GM10847 (cell line): ENCODE results near the gene ERICH2.

Experiments used
- POLR2A ChIP-seq: IDR thresholded peaks from 2 replicates; pipeline ENCODE4 v1.6.1; 2011; ENCODE audit not compliant: insufficient read length; ENCODE audit errors: extremely low read depth

The ERICH2 gene

DNA sequence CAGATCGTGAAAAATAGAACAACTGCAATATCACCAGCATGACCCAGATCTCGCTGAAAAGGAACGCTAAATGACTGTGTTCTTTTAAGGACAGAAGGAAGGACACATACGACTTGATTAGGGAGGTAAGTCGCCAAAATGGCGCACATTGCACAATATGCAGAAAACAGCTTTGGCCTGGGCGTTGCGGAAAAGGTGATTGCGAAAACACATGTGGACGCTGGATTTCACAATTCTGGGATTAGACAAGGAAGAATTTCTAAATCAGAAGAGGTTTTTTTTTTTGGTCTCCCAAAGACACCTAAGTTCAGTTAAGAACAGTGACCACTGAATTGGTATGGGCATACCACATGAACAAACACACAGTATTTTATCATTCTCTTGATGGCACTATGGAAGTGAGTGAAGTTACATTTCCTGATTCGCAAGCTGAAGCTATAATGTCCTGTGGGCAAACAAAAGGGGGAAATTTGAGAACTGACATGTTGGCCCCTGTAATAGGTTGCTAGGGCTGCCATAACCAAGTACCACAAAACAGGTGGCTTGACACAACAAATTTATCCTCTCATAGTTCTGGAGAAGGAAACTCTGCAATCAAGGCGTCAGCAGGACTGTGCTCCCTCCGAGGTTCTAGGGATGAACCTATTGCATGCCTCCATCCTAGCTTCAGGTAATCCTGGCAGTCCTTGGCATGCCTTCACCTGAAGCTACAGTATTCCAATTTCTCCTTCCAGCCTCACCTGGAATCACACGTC lies 25.8 kb upstream of the ERICH2 start:
- TF ChIP-seq POLR2A, result no peak

DNA sequence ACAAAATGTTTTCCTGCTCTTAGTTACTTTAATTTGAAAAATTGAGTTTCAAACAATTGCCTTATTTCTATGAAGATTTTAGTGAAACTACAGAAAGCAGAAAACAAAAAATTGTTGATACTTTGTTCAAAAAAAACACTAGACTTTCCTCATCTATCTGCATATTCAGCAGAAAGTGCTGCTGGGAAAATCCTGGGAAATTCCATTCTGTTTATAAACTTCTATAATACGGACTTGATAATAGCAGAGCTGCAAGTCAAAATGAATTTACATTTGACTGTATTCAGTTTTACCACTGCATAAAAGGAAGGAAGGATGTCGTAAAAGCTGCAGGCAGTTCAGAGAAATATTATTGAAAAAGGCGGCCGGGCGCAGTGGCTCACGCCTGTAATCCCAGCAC lies 24.9 kb upstream of the ERICH2 start:
- TF ChIP-seq POLR2A, result no peak

DNA sequence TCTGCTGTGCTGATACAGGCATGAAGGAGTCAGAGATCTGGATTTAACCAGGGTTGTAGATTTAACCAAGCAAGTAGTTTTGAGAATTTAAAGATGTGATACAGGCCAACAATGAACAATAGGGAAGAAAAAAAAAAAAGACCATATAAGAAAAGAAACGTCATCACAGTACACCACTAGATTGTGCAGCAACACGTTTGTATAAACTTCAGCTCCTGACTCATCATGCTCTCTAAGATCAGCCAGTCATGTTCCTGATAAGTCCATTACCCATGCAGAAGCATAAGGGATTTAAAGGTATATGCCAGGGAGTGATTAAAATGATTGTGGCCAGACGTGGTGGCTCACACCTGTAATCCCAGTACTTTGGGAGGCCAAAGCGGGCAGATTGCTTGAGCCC lies 22.3 kb upstream of the ERICH2 start:
- no peak for TF ChIP-seq POLR2A

DNA sequence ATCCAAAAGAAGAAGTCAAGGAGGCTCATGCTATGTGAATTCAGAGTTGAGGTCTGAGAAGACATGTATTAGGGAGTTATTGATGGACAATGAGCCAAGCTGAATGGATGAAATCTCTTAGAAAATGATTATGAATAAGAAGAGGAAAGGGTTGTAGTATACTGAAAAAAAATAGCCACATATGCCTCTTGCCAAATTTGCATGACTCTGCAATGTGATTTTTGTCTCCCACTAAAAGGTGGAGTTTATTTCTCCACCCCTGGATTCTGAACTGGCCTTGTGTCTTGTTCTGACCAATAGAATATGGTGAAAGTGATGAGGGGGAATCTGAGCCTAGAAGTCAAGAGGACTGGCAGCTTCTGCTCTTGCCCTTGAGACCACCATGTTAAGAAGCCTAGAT lies 8.6 kb upstream of the ERICH2 start:
- no peak for TF ChIP-seq POLR2A

DNA sequence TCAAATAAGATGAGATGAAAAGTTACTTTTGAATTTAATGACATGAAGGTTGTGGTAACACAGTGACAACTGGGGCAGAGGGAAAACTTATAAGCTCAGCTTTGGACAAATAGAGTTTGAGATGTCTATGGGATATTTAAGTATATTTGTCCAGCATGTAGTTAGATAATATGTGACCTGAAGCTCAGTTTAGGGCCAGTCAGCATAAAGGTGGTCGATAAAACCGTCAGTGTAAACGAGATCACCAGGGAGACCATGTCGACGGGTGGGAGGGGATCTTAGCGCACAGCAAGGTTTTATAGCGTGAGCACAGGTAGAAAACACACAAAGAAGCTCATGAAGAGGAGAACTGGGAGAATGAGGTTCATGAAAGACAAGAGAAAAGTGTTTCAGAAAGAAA lies 7.4 kb upstream of the ERICH2 start:
- TF ChIP-seq POLR2A, result no peak

DNA sequence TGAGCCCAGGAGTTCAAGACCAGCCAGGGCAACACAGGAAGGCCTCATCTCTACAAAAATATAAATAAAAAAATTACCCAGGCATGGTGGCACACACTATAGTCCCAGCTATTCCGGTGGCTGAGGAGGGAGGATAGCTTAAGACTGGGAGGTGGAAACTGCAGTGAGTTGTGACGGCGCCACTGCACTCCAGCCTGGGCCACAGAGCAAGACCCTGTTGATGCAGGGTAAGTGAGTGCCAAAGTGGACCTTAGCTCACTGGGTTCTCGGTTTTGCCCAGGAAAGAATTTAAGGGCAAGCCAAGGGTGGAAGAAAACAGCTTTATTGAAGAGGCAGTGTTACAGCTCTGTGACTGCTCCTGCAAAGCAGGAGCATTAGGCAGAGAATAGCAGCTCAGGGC lies 6.9 kb upstream of the ERICH2 start:
- TF ChIP-seq POLR2A, result no peak

DNA sequence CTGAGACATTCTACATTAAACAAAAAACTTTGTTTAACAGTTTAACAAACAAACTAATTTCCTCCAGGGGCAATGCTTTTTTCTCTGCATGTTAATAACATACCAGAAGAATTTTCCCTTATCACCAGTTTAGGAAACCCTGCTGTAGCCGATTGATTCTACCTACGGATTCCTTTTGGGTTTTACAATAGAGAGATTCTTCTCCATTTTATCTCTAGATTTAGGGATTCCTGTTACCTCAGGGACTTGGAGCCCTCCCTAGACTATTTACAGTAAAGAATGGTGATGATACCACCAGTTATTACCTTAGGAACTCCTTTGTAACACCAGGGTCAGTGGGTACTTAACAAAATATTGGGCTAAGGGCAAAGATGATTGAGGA lies 5.3 kb upstream of the ERICH2 start:
- no peak for TF ChIP-seq POLR2A

DNA sequence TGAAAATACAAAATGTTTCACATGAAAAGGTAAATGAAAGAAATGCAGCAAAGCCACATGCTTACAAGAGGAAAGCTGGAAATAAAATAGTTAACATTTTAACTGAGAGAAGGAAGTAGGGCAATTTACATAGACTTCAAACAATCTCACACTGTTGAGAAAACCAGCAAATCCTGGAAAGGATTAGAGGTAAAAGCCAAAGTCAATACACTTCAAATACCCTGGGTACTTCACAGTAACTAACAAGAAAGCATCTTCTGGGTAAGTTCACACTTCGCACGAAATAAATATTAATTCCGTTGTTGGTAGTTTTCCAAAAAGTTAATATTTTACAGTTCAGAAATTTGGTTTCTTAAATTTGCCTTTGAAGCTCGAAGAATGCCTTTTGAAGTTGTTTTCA lies 3.5 kb upstream of the ERICH2 start:
- no peak for TF ChIP-seq POLR2A

DNA sequence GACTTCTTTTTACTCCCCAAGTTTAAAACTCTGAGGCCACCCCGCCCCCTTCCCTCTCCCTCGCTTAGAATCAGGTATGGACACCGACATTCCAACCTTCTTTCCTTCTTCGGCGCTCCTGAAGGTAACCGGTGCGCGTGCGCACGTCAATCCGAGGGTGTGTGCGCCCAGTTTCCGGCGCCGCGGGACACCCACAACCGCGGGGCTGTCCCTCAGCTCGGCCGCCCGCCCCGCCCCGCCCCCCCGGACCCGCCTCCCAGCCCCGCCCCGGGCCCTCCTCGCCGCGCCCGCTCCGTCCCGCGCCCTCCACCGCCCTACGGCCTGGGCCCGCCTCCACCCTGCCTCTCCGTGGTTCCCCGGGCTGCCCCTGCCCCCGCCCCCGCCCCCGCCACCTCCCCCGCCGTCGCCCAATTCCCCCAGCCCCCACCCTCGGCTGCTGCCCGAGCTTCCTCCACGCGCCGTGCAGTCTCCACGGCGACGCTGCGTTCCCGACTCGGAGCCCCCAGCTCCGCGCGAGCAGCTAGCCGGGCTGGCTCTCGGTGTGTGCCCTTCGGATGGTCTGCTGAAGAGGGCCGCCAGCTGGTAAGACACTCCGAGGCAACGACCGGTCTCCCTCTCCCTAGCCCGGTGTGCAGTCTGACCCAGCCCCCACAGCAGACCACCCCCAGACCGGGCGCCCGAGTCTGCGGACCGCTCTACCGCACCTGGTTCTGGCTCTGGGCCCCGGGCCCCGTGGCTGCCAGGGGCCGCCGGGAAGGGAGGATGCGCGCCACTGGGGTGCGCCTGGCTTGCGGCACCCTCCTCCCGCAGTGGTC lies 635 bp downstream of the ERICH2 start:
- no peak for TF ChIP-seq POLR2A

DNA sequence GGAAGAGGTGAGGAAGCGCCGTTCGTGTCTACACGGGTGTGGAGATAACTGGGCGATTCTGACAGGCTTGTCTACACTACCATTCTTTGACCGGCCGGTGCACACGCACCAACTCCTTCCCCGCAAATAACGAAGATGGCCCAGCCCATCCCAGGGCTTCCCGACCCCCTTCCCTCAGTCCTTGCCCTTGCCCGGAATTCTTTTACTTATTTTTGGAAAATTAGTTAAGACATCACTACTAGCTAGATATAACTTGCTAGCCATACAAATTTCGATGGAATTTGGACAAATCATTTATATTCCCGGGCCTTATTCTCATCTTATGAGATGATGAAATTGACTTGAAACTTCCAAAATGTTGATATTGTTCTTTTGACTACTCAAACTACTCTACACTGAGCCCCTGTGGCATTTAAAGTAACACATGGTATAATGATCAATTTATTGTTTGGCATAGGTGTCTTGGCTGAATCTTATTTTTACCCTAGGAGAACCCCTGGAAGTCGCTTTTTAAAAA lies 1.3 kb downstream of the ERICH2 start:
- TF ChIP-seq POLR2A, result no peak

DNA sequence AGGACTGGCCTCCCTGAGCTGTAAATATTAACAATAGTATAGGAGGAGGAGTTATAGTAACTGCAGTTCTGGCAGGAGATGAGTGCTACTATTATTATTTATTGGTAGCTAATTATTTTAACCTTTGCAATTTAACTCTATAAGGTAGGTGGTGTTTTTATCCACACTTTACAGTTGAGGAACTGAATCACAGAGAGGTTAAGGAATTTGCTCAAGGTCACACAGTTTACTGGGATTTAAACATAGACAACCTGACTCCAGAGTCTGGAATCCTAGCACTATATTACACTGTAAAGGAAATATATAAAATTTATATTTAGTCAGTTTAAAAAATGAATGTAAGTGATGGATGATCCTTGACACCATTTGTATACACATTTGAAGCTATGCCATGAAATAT lies 2.1 kb downstream of the ERICH2 start:
- TF ChIP-seq POLR2A, result no peak

DNA sequence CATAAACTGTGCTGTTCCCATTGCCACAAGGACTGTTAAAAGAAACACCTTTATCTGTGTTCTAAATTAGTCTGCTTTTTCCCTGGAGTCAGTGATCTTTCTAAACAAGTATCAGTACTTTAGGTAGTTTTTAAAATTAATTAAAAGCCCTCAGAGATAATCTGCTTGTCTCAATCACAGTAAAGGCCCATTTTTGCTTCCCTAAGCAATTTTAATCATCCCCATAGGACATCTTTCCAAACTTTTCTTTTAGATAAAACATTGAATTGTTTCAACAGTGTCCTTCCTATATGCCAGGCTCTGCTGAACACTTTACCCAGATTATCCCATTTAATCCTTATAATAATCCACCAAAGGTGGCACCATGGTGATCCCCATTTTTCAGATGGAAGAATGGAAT lies 3.9 kb downstream of the ERICH2 start:
- TF ChIP-seq POLR2A, result no peak

DNA sequence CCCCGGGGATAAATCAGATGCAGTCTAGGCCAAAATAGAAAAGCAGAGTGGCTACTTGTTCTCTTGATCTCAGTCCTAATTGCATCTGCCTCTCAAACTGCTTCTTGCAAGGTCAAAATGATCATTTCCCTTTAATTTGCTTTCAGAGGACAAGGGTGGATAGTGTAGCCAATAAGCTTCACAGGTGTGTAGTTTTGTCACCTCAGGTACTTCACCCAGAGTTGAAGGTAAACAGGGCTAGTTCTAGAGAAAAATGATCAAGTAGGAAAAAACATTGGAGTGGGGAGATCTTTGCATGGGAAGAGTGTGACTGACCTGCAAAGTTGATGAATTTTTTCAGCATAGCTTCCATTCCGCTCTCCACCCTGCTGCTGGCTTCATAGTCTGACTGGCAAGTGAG lies 8.7 kb downstream of the ERICH2 start:
- TF ChIP-seq POLR2A, result no peak

DNA sequence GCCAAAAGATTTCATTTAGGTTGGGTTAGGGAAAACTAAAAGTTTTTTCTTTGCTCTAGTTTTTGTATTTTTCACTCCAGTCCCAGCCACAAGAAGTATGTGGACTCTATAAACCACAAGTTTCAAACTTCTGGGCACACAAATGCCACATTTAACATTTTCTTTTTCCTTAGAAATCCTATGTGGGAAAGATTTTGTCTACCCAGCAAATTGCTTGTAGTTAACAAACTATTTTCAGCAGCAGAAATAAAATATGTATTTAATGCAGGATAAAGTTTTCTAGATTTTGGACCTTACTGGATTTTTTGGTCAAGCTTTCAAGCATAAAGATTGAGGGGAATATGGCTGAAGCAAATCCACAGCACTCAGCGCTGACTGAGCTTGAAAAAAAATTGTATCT lies 9.1 kb downstream of the ERICH2 start:
- no peak for TF ChIP-seq POLR2A

DNA sequence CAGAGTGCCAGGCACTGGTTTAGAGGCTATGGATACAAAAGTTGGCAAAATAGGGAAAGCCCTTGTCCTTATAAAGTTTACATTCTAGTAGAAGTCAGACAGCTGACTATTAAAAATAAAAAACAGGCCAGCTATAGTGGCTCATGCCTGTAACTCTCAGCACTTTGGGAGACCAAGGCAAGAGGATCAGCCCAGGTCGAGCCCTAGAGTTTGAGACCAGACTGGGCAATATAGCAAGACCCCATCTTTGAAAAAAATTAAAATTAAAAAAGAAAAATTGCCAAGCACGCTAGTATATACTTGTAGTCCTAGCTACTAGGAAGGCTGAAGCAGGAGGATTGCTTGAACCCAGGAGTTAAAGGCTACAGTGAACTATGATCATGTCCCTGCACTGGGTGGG lies 12.5 kb downstream of the ERICH2 start:
- no peak for TF ChIP-seq POLR2A

DNA sequence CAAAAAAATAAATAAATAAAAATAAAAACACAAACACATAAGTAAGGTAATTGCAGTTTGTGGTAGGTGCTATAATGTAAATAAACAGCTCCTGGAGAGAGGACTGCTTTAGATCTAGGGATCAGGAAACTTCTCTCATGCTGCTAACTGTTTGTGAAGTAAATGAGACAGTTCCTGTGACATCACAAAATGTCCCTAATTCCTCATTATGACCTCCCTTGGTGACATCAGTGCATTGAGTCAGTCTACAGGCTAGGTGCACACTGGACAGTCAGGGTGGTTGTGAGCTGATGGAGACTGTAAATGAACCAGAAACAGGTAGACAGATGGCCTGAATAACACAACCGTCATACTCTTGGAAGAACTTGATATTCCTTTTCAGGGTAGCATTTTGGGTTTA lies 13.4 kb downstream of the ERICH2 start:
- TF ChIP-seq POLR2A, result no peak
